Measurements from ENCODE around the gene NFE2L1.
"Not testable (repeated sequence)": the region's sequence is repeated elsewhere in the genome, so short reads cannot be mapped to it uniquely, and the experiment has no call there.

NFE2L1 gene

DNA sequence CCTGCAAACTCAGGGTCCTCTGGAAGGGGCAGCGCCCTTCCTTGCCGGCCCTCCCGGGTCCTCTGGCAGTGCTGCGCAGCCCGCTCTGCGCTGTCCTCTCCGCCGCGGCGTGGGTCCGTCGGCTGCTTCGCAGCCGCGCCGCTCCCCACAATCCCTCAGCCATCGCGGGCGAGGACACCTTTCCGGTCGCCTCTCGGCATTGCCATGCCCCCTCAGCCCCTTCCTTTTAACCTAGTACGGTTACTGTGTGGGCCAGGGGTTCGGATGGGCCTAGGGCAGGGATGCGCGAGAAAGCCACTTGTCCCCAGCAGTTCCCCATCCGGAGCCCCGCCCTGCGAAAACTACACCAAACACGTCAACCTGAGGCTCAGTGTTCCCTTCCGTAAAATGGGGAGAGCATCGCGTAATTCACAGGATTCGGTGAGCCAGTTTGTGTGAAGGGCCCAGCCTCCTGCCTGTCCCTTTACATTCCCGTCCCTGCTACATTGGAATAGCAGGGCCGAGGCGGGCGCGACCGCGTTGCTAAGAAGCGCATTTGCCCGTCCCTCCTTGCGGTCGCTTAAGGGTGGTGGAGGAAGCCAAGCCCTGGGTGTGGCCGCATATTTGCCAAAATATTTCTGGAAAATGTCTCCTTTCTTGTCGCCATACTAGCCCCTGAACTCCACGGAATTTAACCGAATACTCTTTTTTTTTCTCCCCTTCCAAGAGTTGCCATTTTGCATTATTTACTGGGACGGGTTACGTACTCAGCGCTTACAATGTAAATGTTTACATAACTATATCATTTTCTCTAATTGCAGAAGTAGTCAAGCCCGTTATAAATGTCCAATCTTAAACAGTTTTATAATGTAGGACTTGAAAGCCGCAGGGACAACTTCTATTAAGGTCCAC lies 23.8 kb upstream of the NFE2L1 start:
- FAIRE-seq = no peak

DNA sequence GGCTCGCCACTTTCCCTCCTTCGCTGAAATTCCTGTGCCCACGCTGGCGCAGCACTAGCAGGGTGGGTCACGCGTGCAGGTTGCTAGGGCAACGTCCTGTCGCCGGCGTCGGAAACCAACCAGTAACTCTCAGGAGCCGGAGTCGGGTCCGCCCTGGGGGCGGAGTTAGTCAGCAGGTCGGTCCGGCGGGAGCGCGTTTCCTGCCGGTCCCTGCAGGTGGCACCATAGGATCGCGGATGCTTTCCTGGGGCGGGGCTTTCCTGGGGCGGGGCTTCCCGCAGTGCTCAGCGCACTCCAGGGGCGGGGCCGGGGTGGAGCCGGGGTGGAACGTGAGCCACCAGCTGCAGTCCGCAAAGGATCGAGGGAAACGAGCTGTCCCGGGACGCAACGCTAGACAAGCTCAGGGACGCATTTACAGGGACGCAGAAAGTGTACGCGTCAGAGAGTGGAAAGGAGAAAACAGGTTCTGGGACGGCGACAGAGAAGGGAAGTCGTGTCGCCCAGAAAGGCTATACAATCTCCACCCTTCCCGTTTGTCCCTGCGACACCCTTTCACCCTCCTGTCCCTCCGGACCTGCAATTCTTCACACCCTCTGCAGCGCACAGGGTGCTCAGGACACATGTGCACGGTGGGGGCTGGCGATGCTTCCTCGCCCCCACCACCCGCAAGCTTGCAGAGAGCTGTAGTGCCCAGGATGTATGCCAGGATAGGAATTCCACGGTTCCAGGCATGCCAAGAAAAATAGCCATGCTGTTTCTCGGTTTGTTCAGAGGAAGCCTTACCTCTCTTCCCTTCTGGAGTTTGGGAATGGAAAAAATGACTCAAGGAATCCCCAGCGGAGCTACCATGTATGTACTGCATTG lies 22.9 kb upstream of the NFE2L1 start:
- peak; percentile 51 for FAIRE-seq

DNA sequence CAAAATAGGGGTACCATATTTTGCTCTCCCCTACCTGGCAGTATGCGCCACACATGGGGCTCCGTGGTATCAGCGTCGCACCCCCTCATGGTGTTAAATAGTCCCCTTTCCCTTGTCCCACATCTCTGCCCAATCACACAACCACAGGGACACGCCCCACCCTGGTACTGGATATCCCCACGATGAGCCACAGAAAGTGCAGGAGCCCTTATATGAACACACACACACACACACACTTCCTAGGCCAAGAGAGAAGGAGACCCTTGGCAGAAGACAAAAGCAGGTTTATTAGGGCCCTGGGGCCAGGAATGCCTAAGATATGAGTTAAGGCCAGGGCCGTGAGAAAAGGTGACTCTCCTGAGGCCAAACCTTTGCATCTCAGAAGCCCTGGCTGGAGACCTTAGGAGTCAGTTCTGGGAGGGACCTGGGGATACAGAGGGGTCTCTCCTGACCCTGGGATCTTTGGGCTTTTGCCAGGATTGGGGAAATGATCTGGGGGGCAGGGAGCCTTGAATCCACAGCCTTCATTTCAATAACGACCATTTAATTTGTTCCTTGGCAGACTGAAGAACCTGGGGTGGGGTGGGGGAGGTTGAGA lies 22.2 kb upstream of the NFE2L1 start:
- FAIRE-seq = no peak

DNA sequence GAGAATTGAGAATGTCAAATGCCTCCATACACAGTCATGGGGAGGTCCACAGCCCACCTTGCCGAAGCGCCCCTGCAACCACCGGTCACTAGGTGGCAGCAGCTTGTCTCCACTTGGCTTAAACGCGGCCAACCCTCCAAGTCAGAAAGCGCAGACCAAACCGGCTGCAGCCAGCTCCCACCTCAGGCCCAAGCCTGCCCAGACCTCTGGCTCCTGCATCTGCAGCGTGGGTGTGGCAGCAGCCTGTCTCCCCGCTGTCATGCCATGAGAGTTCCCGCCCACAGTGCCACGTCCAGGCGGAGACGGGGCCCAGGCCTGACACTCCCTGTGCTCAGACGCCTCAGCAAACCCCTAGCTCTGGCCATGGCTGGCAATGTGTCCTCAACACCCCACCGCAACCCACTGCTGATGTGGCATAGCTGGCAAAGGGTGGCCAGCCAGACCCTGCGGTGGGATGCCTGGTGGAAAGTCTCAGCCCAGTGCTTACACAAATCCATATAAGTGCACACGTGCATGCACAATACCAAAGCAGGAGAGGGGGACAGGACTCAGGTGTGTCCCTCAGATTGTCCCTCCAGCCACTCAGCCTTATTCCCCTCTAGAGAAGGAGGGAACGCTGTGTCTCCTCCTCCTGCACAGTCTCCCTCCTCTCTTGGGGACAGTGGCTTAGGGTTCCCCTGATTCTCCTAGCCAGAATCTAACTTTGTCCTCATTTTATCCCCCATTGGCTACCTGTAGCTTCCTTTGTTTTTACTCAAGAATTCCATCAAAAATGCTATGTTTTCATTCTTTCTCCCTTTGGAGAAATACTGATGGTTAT lies 21.4 kb upstream of the NFE2L1 start:
- no peak for FAIRE-seq

DNA sequence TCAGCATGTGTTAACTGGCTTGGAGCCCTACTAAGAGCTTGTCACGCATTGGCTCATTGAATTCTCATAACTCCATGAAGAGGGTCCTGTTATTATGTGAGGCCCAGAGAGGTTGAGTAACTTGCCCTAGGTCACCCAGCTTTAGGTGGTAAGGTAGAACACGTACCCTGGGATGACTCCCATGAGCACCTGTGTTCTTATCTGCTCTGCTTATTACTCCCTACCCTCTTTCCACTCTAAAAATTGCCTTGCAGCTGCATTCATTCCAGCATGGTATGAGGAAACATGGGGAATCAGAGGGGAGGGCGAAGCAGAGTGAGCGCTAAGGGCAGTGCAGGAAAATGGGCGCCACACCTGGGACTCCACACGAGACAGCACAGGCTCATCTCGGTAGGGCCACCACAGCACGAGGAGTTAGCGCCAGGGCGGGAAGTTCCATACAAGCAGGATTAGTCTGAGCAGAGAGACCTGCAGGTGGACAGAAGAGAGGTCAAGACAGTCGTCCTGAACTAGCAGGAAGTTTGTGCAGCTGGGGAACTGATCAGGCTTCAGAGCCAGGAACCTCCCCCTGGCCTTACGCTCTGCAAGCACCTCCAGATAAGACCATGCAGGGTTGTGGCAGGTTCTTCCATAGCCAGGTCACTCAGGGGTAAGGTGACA lies 20.7 kb upstream of the NFE2L1 start:
- FAIRE-seq = no peak

DNA sequence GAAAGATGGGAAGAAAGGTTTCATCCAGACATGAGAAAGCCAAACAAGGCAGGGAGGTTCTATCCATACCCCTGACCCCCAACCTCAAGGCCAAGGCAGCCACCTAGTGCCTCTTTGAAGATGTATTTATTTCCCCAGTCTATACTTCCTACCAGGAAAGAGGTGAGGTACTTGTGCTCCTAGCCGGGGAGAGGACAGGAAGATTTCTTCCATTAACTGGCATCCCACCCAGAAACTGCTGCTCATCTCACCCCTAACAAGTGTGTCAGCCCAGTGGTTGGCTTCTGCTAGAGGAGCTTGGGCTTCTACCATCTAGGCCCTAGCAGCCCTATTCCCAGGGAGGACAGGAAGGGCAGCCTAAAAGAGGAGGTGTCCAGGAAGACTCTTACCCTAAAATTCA lies 19.4 kb upstream of the NFE2L1 start:
- no peak for FAIRE-seq

DNA sequence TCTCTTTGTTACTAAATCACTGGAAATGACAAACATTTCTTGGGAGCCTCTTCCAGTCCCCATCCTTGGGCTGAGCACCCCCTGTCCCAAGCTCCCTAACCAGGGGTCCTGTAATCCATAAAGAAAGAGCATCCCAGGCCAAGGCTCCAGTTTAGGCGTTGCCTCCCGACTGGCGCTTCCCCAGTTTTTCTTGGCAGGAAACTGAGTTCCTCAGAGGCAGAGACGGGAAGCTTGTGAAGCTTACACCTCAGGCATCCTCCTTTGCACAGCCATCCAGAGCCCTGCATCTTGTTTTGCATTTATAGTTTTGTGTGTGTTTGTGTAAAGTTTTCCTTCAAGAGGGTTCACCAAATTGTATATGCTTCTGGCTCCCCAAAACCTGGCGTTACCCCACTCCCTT lies 17.6 kb upstream of the NFE2L1 start:
- FAIRE-seq = no peak

DNA sequence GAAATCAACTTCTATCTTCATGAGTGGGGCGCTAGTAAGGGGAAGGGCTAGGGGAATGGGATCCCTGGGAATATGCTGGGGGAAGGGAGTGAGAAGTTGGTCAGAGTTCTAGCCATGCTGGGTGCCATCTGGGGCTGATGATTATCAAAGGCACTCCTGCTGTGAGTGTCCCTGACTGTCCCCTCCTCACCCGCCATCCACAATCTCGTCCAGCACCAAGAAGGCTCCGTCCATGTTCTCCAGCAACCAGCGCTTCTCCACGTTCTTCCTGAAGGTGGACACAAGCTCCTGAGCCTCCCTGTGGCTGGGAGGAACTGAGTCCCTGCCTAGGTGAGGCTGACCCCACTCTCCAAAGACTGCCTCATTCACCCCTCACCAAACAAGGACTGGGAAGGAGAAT lies 16.2 kb upstream of the NFE2L1 start:
- FAIRE-seq = no peak

DNA sequence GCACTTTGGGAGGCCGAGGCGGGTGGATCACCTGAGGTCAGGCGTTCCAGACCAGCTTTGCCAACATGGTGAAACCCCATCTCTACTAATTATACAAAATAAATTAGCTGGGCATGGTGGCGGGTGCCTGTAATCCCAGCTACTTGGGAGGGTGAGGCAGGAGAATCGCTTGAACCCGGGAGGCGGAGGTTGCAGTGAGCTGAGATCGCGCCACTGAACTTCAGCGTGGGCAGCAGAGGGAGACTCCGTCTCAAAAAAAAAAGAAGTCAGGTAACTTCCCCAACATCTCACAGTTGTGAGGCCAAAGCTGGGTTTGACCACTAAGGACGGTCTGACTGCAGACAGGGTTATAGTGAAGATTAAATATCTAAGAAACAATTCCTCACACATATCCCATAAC lies 13.4 kb upstream of the NFE2L1 start:
- FAIRE-seq = not testable (repeated sequence)

DNA sequence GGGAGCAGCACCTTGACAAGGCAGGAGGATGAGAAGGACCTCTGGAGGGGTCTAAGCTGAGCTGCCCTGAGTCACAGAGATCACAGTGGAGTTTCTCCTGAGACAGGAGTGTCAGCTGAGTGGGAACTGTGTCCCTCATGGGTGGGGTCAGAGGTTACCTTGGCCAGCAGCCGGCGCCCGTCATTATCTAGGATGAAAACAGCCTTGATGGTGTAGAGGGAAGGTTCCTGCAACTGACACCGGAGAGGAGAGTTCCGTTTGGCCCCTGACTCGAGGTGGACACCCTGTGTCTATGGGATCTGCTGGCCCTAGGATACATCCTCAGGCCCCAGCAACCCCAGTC lies 11.5 kb upstream of the NFE2L1 start:
- FAIRE-seq = no peak

DNA sequence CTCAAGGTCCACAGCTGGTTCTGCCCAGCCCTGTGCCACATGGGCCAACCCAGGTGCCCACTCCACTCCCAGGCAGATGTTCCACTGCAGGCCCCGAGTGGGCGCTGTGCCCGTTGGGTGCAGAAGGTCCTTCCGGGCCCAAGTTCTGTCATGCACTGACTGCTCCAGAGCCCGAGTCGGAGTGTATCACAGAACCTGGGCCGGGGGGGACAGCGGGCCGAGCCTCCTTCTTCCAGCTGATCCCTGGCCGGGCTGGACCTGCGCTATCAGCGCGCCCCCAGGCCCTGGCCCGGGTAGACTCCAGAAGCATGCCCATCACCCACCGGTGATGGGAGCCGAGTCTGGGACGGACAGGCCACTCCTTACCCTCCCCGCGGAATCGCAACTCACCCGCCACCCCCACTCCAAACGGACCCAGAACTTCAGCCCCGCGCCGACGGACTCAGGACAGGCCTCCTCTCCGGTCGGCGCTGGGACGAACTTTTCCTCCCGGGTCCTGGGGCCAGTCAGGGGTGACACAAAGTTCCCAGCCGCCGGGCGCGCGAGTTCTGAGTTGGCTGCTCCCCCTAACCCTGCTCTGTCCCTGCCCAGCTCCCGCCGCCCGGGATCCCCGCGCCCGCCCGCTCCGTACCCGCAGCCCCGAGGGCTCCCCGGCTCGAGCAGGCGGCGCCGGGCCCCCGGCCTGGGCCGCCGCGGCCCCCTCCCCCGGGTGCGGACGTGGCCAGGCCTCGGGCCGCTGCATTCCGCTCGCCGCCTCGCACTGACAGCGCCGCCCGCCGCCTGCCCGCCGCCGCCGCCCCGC lies 10.9 kb upstream of the NFE2L1 start, which contains the start of gene COPZ2:
Gene COPZ2, minus strand, starts transcription at position 762 of the 802 bp plus-strand sequence. Its CDS starts 20 bp downstream, at position 742.
- no peak for FAIRE-seq

DNA sequence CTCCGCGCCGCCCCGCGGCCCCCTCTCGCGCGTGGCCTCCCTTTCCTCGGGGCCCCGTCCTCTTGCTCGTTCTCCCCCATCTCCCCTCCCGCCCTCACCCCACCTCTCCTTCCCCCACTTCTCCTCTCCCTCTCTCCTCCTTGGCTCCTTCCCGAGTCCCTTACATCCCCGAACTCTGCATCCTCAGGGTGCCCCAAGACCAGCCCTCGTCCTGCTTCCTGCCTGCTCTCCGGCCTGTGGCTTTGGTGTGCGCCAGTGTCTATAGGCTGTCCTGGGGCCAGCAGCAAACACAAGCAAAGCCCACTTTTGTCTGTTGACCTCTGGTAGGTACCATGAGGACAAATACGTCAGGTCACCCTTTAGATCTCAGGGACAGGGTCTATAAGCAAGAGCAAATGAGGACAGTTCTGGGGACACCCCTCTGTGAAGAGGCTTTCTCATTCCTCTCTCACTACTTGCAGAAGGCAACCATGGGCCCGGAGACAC lies 10.3 kb upstream of the NFE2L1 start:
- FAIRE-seq = no peak

DNA sequence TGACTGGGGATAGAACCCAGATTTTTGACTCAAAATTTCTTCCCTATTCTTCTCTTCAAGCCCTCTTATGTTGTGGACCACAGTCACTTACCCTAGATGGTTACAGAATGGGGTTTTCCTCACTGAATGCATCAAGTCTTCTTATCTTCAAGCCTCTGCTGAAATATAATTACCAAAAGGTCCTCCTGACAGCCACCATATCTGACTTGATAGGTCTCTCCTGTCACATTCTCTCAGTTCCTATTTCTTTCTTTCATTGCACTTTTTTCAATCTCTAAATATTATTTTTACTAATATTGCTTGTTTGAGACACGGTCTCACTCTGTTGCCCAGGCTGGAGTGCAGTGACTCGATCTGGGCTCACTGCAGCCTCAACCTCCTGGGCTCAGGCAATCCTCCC lies 9.5 kb upstream of the NFE2L1 start:
- FAIRE-seq = no peak

DNA sequence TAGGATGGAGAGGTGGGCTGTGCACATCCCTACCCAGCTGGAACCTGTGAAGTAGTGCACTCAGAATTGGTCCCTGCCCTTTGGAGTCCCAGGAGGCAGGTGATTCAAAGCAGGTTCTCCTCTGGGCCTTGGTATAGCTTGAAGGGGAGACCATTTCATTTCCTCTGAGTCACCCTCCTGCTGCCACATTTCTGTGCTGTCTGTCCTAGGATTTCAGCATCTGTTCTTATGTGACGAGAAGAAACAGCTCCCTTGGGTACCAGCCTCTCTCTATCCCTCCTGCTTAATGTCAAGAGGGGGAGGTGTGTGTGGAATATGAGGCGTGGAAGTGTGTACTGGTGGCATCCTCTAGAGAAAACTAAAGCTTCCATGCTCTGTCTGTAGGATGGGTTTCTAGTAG lies 5.0 kb upstream of the NFE2L1 start:
- no peak for FAIRE-seq

DNA sequence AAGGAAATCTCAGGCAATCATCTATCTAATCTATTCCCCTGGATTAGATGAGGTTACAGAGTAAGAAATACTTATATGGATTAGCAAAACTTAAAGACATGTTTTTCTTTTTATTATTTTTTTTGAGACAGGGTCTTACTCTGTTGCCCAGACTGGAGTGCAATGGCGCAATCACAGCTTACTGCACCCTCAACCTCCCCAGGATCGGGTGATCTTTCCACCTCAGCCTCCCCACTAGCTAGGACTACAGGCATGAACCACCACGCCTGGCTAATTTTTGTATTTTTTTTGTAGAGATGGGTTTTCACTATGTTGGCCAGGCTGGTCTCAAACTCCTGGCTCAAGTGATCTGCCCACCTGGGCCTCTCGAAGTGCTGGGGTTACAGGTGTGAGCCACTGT lies 3.3 kb upstream of the NFE2L1 start:
- no peak for FAIRE-seq

DNA sequence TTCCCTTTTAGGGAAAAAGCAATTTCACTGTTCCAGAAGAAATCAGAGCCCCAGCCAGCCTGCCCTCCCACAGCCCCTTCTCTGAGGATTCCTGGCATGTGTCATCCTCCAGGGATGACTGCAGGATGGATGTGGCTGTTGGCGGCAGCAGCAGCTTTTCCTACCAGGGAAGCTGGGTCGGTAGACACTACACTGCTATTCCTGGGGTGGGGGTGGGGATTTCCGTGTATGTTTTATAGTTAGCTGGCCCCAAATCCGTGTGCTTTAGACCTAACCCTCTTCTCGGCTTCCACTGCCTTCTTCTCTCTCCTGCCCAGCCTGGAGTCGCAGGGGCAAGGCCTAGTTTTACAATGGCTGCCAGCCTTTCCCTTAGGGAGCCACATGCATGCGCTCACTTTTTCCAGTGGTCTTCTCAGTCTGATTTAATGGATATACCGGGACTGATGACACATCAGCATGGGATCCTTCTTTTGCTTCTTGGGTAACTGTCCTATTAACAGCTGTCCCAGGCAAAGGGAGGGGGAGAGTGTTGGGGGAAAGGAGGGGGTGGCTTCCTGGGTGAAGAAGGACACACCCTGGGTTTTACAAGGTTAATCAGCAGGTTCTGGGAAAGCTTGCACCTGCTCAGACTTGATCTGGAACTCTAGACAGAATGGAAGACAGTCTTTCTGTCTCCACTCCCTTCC lies 2.7 kb upstream of the NFE2L1 start:
- FAIRE-seq = no peak

DNA sequence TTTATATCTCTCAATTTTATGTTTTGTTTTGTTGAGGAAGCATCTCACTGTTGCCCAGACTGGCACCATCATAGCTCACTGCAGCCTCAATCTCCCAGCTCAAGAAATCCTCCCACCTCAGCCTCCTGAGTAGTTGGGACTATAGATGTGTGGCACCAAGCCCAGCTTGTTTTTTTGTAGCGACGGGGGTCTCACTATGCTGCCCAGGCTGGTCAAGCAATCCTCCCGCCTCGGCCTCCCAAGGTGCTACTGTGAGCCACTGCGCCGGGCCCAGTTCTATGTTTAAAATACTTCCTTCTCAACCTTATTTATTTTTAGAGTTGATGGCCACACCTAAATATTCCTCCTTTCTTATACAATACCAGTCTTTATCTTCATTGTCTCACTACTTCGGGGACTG lies 1.9 kb upstream of the NFE2L1 start:
- no peak for FAIRE-seq

DNA sequence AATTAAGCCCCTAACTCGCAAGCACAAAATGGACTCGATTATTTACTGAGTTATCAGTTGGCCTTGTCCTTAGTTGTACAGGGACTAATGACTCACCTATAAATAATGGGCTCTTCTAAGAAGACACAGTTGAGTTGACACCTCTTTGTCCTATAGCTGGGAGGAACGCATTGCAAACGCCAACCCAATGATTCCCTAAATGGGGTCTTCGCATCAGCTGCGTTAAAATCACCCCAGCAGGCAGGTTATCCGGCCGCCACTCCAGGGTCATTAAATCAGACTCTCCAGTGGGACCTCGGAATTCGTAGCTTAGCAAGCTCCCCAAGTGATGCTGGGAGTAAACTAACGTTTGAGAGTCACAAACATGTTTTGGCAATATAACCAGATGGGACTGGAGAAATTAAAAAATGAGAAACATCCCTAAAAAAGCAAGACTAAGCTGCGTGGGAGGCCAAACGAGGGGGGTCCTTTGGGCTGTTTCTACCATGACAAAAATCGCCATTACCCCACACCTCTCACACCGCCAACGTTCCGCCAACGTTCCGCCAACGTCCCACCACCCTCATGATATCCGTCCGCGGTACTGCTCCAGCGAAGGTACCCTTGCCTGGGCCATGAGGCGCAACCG lies 932 bp upstream of the NFE2L1 start:
- FAIRE-seq = no peak

DNA sequence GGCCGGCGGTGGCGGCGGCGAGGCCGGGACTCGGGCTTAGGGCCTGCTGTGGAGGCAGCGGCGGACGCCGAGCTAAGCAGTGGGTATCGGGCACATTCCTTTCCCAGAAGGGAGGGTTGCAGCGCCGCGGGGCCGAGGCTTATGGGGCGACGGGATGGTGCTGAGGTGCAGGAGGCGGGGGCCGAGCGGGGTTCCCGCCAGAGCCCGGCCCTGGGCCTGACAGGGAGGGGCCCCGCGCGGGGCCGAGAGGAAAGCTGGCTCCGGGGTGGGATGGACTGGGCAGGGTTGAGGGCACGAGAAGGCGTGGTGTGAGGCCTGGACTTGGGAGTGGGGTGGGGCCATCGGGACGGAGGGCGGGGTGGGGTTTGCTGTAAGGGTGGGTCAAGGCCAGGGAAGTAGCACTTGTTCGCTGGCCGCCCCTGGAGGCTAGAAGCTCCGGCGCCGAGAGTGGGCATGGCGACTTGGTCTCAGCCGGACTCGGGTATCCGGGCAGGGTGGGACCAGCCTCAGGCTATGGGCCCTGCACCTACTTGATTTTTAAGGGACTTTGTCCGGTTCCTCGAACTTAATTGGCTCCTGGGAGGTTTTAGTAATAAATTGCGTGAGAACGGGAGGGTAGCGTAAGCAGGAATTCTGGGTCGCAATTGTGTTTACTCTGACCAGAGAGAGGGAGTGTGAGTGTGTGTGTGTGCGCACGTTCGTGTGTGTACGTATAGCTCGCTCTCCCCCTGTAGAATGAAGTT lies 396 bp downstream of the NFE2L1 start:
- no peak for FAIRE-seq

Measured in A204.1 (cell line).